Mucosa of gallbladder (tissue), 1 donor: Measurements from ENCODE around the gene APOOL. TPM values are rescaled to one million over a fixed set of nuclear protein-coding genes. Genes with fewer than 3 reads are reported as not detected.

Experiments
- DNase-seq: peaks from one replicate; pipeline ENCODE4 v3.0.0-alpha.2; 2020; ENCODE audit warnings: low spot score
- total RNA-seq: library from RNA; stranded (reverse); gene quantifications from one replicate; pipeline ENCODE4 v1.2.1, GENCODE V29; 2021
- donor health status: DM: no; HTN: no; CAD: no.

APOOL gene
- total RNA-seq, 1 donor from 2014 or later = 26.4 TPM

GRCh38 chrX:85084770-85085393 lies 81.2 kb downstream of the APOOL start:
- peak; percentile 25 for DNase-seq

- no peak for DNase-seq
Measured at GRCh38 chrX:85089321-85089840, 85.7 kb downstream of the APOOL start.

- no peak for DNase-seq
Measured at GRCh38 chrX:85107407-85107806, 103.7 kb downstream of the APOOL start.

GRCh38 chrX:85108165-85108564 lies 104.5 kb downstream of the APOOL start:
- DNase-seq = no peak

- DNase-seq = no peak
Measured at GRCh38 chrX:85109235-85109634, 105.6 kb downstream of the APOOL start.

- no peak for DNase-seq
Measured at GRCh38 chrX:85111347-85111746, 107.7 kb downstream of the APOOL start.

GRCh38 chrX:85112293-85112692 lies 108.6 kb downstream of the APOOL start:
- no peak for DNase-seq

GRCh38 chrX:85113746-85114145 lies 110.1 kb downstream of the APOOL start:
- no peak for DNase-seq

- no peak for DNase-seq
Measured at GRCh38 chrX:85114171-85114570, 110.5 kb downstream of the APOOL start.

GRCh38 chrX:85114776-85115175 lies 111.1 kb downstream of the APOOL start:
- no peak for DNase-seq

- DNase-seq = no peak
Measured at GRCh38 chrX:85115252-85115651, 111.6 kb downstream of the APOOL start.

- no peak for DNase-seq
Measured at GRCh38 chrX:85136409-85136808, 132.7 kb downstream of the APOOL start.

GRCh38 chrX:85139422-85139821 lies 135.7 kb downstream of the APOOL start:
- no peak for DNase-seq

- DNase-seq = no peak
Measured at GRCh38 chrX:85140964-85141363, 137.3 kb downstream of the APOOL start.

Other genes with a start within 250 kb of the APOOL start
- gene SATL1, start 239.9 kb downstream of the APOOL start, total RNA-seq = 0.06 TPM
- 2.6 TPM for gene ZNF711, start 240.1 kb downstream of the APOOL start, total RNA-seq